HepG2 (cell line): ENCODE measurements around the gene PARN. TPM values are rescaled to one million over a fixed set of nuclear protein-coding genes. Genes with fewer than 3 reads are reported as not detected.

ENCODE experiments used
- DNMT3B ChIP-seq: conservative IDR thresholded peaks from 2 replicates; pipeline ENCODE4 v1.6.1; 2016; ENCODE audit warnings: missing biosample characterization, control low read depth
- FOXK2 ChIP-seq: fragments of 450-650 bp; IDR thresholded peaks from 2 replicates; pipeline ENCODE4 v1.6.1; 2016
- HMGXB3 ChIP-seq: sonication (generic); formaldehyde crosslinking; IDR thresholded peaks from 2 replicates; pipeline ENCODE4 v1.4.0; 2020; ENCODE audit warnings: missing genetic modification reagents, borderline replicate concordance
- MAFF ChIP-seq: IDR thresholded peaks from 2 replicates; pipeline ENCODE4 v1.6.1; 2011; ENCODE audit warnings: low read depth, low read length, improper control_type of control experiment
- NFE2 ChIP-seq: sonication (generic); formaldehyde crosslinking; IDR thresholded peaks from 2 replicates; pipeline ENCODE4 v1.4.0; 2020; ENCODE audit warnings: missing genetic modification reagents
- SMC3 ChIP-seq: IDR thresholded peaks from 2 replicates; pipeline ENCODE4 v1.6.1; 2011; ENCODE audit warnings: low read length, improper control_type of control experiment
- ZFP37 ChIP-seq: sonication (generic); formaldehyde crosslinking; IDR thresholded peaks from 2 replicates; pipeline ENCODE4 v1.4.0; 2020; ENCODE audit warnings: missing genetic modification reagents, borderline replicate concordance
- ZNF230 ChIP-seq: sonication (generic); formaldehyde crosslinking; IDR thresholded peaks from 2 replicates; pipeline ENCODE4 v1.4.0; 2020; ENCODE audit warnings: mild to moderate bottlenecking, missing genetic modification reagents
- ZNF326 ChIP-seq: sonication (generic); formaldehyde crosslinking; IDR thresholded peaks from 2 replicates; pipeline ENCODE4 v1.4.0; 2020; ENCODE audit warnings: missing genetic modification reagents, borderline replicate concordance
- ZNF333 ChIP-seq: sonication (generic); formaldehyde crosslinking; IDR thresholded peaks from 2 replicates; pipeline ENCODE4 v1.4.0; 2020; ENCODE audit warnings: mild to moderate bottlenecking, missing genetic modification reagents, borderline replicate concordance
- ZNF510 ChIP-seq: sonication (generic); formaldehyde crosslinking; IDR thresholded peaks from 2 replicates; pipeline ENCODE4 v1.4.0; 2020; ENCODE audit warnings: low read depth, mild to moderate bottlenecking, missing genetic modification reagents
- ZNF597 ChIP-seq: sonication (generic); formaldehyde crosslinking; IDR thresholded peaks from 2 replicates; pipeline ENCODE4 v1.5.0; 2020; ENCODE audit warnings: missing genetic modification reagents
- ZNF816 ChIP-seq: sonication (generic); formaldehyde crosslinking; IDR thresholded peaks from 2 replicates; pipeline ENCODE4 v1.8.0; 2022; ENCODE audit warnings: missing genetic modification reagents, mild to moderate bottlenecking, borderline replicate concordance
- polyA plus RNA-seq, 8 experiments: library from polyadenylated mRNA; depleted of rRNA in 3 of 8; stranded (reverse) in 7 of 8; unstranded in 1 of 8; fragments of >200 nt; fragmentation: Illumina TruSeq in 4 of 8; extraction: Trizol in 4 of 8; gene quantifications; 2 replicates each; pipeline versions ENCODE4 v1.2.1 to v1.2.3, GENCODE V29; 2011 to 2016; ENCODE audit warnings: low read depth in 4 of 8, missing spikeins in 1 of 8, mixed read lengths in 1 of 8; ENCODE audit not compliant: insufficient read depth in 1 of 8
- total RNA-seq, 5 experiments: library from RNA; depleted of rRNA; stranded (reverse); fragments of >200 nt; fragmentation: Illumina TruSeq; extraction: Trizol; gene quantifications; 2 replicates each; pipeline ENCODE4 v1.2.3, GENCODE V29; 2016; ENCODE audit warnings: low read depth in 1 of 5
- TF ChIP-seq, protein P1 (sequence below): sonication (generic); formaldehyde crosslinking; IDR thresholded peaks from 2 replicates; pipeline ENCODE4 v1.5.1; 2020; ENCODE audit warnings: missing genetic modification reagents, mild to moderate bottlenecking, borderline replicate concordance
- TF ChIP-seq, protein P2 (sequence below): IDR thresholded peaks from 2 replicates; pipeline ENCODE4 v1.4.0; 2020; ENCODE audit warnings: mild to moderate bottlenecking, missing genetic modification reagents
- TF ChIP-seq, protein P3 (sequence below): sonication (generic); formaldehyde crosslinking; IDR thresholded peaks from 2 replicates; pipeline ENCODE4 v1.4.0; 2020; ENCODE audit warnings: missing genetic modification reagents

Gene PARN
- total and polyA plus RNA-seq, 2 of the 13 experiments (the other 11 are each of a cell fraction or from before 2014, with no cell fraction given), result 13.3 to 47.6 TPM

DNA sequence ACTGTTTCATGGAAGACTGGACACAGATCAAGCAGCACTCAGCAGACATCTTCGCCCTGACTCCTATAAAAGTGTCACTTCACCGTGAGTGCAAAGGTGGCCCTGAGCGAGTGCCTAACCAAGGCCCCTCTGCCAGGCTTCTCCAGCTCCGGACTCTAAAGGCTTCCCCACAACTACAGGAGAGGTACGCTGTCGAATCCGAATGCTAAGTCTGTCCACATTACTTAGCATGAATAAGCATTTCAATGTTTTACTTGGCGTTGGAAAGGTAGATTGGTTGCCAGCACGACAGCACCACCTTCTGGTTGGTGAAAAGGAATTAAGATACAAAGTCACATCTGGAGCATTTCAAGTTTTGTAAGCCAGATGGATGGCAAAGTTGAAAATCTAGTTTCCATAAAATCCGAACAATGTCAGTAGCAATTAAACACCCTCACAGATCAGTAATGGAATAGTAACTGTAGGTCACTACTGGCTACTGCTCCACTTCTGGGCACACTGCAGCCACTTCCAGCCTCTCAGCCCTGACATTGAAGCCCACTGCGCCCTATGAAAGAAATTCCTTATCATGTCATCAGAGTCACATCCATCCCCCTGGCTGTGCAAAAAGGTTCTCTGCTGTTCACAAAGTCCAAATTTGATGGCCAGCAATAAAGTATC, 100.9 kb downstream of the PARN start (continued):
- TF ChIP-seq, protein P1, sequence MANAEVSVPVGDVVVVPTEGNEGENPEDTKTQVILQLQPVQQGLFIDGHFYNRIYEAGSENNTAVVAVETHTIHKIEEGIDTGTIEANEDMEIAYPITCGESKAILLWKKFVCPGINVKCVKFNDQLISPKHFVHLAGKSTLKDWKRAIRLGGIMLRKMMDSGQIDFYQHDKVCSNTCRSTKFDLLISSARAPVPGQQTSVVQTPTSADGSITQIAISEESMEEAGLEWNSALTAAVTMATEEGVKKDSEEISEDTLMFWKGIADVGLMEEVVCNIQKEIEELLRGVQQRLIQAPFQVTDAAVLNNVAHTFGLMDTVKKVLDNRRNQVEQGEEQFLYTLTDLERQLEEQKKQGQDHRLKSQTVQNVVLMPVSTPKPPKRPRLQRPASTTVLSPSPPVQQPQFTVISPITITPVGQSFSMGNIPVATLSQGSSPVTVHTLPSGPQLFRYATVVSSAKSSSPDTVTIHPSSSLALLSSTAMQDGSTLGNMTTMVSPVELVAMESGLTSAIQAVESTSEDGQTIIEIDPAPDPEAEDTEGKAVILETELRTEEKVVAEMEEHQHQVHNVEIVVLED (CRISPR knock-in tag), result 0 out of 2 replicates have a peak, but pooled peaks have one; percentile 41
- no peak for TF ChIP-seq ZNF510 (CRISPR knock-in tag)
- peak; percentile 91 for TF ChIP-seq NFE2
- TF ChIP-seq MAFF, result peak; percentile 89
- no peak for TF ChIP-seq ZFP37
- TF ChIP-seq ZNF597, result no peak
- peak; percentile 100 for TF ChIP-seq SMC3
- TF ChIP-seq HMGXB3 (CRISPR knock-in tag), result peak; percentile 77; the same call in 1 of the 2 replicates
- TF ChIP-seq ZNF333, result no peak
- TF ChIP-seq ZNF326 (CRISPR knock-in tag), result no peak
- TF ChIP-seq, protein P2, sequence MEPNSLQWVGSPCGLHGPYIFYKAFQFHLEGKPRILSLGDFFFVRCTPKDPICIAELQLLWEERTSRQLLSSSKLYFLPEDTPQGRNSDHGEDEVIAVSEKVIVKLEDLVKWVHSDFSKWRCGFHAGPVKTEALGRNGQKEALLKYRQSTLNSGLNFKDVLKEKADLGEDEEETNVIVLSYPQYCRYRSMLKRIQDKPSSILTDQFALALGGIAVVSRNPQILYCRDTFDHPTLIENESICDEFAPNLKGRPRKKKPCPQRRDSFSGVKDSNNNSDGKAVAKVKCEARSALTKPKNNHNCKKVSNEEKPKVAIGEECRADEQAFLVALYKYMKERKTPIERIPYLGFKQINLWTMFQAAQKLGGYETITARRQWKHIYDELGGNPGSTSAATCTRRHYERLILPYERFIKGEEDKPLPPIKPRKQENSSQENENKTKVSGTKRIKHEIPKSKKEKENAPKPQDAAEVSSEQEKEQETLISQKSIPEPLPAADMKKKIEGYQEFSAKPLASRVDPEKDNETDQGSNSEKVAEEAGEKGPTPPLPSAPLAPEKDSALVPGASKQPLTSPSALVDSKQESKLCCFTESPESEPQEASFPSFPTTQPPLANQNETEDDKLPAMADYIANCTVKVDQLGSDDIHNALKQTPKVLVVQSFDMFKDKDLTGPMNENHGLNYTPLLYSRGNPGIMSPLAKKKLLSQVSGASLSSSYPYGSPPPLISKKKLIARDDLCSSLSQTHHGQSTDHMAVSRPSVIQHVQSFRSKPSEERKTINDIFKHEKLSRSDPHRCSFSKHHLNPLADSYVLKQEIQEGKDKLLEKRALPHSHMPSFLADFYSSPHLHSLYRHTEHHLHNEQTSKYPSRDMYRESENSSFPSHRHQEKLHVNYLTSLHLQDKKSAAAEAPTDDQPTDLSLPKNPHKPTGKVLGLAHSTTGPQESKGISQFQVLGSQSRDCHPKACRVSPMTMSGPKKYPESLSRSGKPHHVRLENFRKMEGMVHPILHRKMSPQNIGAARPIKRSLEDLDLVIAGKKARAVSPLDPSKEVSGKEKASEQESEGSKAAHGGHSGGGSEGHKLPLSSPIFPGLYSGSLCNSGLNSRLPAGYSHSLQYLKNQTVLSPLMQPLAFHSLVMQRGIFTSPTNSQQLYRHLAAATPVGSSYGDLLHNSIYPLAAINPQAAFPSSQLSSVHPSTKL, result peak; percentile 89
- TF ChIP-seq DNMT3B (CRISPR knock-in tag), result 0 out of 2 replicates have a peak, but pooled peaks have one; percentile 22
- no peak for TF ChIP-seq ZNF230 (CRISPR knock-in tag)
- TF ChIP-seq FOXK2, result no peak
- no peak for TF ChIP-seq ZNF816 (CRISPR knock-in tag)
- TF ChIP-seq, protein P3, sequence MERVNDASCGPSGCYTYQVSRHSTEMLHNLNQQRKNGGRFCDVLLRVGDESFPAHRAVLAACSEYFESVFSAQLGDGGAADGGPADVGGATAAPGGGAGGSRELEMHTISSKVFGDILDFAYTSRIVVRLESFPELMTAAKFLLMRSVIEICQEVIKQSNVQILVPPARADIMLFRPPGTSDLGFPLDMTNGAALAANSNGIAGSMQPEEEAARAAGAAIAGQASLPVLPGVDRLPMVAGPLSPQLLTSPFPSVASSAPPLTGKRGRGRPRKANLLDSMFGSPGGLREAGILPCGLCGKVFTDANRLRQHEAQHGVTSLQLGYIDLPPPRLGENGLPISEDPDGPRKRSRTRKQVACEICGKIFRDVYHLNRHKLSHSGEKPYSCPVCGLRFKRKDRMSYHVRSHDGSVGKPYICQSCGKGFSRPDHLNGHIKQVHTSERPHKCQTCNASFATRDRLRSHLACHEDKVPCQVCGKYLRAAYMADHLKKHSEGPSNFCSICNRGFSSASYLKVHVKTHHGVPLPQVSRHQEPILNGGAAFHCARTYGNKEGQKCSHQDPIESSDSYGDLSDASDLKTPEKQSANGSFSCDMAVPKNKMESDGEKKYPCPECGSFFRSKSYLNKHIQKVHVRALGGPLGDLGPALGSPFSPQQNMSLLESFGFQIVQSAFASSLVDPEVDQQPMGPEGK, result peak; percentile 47; the same call in 1 of the 2 replicates
